ENCODE data around the gene GRIFIN.
A peak's percentile ranks its signal among the peaks of the same experiment; 100 is the strongest.

GRIFIN gene

GRCh38 chr7:2476298-2476697 is at the start of gene GRIFIN:
GRIFIN (minus strand) TSS chr7:2476398; CDS start chr7:2476383, 15 bp downstream.
- DNase-seq (ENCODE audit: low read depth in 2 of 2): no peak

DNA sequence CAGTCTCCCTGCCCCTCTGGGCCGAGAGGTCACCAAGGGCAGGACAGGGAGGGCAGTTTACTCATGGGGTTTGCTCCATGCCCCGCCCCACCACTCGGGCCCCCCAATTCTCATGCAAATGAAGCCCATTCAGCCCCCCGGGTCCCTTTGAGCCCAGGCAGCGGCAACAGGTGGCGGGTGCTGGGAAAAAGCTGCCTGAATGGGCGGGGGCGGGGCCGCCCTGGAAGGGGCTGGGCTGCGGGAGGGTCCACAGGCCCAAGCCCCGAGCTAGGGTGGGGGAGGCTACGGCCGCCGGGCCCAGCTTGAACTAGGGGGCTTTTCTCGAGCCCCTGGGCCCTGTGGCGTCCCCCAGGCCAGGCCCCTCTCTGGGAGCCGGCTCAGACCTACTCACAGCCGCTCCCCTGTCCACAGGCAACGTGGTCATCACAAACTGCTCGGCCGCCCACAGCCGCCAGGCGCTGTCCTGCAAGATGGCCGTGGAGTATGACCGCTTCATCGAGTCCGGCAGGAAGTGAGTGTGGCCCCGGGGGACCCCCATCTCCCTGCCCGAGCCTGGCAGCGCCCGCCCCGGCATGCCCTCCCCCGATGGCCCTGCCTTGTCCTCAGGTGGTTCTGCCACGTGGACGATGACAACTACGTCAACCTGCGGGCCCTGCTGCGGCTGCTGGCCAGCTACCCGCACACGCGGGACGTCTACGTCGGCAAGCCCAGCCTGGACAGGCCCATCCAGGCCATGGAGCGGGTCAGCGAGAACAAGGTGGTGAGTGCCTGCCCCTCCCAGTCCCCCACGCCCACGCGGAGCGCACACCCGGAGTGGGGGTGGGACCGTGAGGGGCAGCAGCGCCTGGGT is 48.8 kb upstream of the GRIFIN start:
- no peak for DNase-seq (ENCODE audit: low read depth in 2 of 2)

GRCh38 chr7:2523941-2524807 is 48.0 kb upstream of the GRIFIN start:
- no peak for DNase-seq (ENCODE audit: low read depth in 2 of 2)

DNA sequence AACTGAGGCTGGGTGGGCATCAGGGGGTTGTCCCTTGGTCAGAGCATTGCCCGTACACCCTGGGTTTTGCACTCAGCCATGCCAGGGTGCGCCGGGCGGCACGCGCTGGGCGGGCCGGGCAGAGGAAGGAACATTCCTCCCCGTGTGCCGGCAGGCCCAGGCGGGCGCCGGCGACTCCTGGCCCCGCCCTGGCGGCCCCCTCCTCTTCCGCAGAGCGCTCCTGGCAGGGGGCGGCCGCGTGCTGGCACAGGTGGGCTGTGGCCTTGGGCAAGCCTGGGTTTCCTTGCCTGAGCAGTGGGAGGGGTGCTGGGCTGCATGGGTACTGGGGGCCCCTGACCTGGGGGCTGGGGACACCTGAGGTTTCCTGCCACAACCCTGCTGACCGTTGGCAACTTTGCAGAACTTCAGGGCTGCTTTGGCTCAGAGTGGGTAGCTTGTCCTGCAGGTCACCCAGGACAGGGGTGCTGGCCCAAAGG is 47.3 kb upstream of the GRIFIN start:
- no peak for DNase-seq (ENCODE audit: low read depth in 2 of 2)

DNA sequence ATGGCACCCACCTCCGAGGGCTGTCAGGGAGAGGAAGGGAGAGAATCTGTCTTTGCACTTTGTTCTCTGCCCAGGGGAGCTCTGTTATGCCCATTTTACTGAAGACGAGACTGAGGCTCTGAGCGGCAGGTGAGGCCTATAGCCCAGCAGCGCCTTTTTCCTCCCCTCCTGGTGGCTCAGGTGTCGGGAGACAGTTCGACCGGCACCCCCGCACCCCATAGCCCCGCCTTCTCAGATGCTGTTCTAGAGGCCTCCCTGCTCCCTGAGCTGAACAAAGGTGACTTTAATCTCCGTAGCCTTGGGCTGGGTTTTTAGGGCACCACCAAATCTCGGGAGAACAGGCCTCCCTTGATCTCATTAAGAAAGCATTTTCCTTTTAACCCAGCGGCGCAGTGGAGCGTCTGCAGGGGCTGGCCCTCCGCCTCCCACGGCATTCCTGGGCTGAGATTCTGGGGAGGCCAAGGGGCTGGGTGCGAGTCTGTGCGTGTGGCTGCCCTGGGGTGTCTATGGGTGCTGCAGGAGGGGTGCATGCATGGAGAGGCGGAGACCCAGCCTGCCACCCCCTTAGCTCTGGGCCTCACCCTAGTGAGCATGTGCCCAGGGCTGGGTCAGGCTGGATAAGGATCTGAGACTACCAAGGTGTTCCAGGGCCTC is 46.7 kb upstream of the GRIFIN start:
- DNase-seq (ENCODE audit: low read depth in 2 of 2): no peak

DNA sequence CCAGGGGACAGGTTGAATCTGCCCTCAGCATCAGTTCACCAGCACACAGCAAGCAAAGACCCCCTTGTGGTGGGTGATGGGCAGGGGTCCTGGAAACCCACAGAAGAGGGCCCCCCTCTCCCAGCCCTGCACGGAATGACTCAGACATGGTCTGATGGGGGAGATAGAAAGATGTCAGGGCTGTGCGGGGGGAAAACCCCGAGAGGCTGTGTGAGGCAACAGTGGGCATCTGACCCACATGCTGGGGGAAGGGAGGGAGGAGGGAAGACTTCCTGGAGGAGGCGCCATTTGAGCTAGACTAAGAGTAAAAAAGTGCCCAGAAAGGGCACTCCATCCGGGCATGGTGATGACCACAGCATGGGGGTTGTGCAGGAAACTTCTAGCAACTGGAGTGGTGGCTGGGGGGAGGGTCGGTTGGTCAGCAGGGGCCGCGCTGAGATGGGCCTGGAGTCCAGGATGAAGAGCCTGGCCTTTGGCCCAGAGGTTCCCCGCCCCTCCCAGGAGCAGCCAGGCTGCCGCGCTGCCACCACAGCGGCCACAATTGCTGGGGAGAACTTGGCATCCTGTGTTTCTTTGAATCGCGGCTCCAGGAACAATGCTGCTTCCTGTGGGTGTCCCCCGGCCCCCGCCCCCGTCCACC is 45.9 kb upstream of the GRIFIN start:
- DNase-seq (ENCODE audit: low read depth in 2 of 2): peak; percentile 67 to 69

GRCh38 chr7:2521341-2521745 is 45.1 kb upstream of the GRIFIN start:
- no peak for DNase-seq (ENCODE audit: low read depth in 2 of 2)

DNA sequence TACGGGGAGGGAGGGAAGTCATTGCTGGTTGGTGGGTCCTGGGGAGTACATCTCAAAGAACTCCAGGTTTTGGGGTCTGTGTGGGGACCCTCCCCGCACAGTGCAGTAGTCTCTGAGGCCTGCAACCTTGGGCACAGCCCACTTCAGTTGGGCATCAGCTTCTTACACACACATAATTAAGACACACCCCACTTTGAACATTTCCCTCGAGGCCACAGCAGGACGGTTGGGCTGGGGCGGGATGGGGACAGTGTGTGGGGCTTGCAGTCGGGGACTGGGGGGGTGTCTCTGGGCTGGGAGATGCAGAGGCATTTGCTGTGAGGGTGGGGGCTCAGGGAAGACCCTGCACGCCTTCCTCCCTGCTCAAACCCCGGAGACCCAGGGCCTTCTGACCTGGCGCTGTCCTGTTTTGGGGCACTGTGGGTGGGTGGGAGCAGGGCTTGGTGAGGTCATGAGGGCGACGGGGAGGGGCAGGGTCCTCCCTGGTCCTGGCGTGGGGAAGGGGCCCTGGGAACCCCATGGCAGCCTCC is 44.6 kb upstream of the GRIFIN start:
- DNase-seq (ENCODE audit: low read depth in 2 of 2): no peak

DNA sequence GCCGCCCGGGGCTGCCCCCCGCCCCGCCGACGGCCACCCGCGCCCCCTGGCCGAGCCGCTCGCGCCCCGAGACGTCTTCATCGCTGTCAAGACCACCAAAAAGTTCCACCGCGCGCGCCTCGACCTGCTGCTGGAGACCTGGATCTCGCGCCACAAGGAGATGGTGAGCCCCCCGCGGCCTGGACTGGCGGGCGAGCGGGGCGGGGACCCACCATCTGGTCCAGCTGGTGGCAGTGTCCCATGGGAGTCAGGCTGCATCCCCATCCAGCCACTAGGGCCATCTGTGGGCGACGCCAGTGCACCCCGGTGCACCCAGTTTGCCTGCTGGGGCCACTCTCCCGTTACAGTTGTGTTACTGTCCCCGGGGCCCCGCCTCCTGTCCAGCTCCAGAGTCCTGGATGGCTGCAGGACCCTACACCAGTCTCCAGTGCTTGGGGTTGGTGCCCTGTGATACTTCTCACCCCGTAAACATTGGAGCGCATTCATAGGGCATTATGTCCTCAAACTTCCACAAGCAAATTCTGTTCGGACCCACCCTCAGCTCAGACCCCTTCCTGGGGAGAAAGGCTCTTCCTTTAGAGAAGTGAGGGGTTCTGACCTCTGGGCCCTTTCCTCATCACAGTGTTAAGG is 44.0 kb upstream of the GRIFIN start:
- no peak for DNase-seq (ENCODE audit: low read depth in 2 of 2)

DNA sequence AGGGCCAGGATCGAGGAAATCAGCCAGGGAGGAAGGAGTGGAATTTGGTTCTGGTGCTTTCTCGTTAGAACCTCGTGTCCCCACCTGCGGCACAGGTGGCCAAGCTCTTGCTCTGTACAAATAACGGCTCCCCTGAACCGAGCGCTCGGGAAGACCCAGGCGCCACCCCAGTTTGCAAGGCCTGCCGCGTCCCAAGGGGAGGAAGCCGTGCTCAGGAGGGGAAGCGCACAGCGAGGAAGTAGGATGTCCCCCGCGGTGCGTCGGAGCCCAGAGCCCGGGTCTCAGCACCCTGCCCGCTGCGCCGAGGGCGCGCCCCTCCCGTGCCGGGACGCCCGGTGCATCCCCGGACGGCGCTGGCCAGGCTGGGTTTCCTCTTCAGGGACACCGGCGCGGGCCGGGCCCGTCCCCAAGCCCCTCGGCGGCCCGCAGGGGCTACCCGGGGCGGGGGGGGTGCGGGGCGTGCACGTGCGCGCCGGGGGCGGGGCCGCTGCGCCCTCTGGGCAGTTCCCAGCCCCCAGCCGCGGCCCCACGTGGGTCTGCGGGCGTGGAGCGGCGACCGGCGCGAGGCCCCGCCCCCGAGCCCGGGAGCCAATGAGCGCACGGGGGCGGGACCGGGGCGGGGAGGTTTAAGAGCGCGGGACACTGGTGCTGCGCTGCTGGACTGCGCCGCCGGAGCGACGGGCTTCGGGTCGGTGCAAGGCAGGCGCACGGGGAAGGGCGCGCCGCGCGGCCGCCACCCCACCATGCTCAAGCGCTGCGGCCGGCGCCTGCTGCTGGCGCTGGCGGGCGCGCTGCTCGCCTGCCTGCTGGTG is 43.1 kb upstream of the GRIFIN start, which contains the start of gene LFNG:
TSS of gene LFNG (plus strand) at position 656 of the 812 bp plus-strand sequence. CDS start at position 744, 88 bp downstream.
- peak; percentile 78 to 89 for DNase-seq (ENCODE audit: low read depth in 2 of 2)

DNA sequence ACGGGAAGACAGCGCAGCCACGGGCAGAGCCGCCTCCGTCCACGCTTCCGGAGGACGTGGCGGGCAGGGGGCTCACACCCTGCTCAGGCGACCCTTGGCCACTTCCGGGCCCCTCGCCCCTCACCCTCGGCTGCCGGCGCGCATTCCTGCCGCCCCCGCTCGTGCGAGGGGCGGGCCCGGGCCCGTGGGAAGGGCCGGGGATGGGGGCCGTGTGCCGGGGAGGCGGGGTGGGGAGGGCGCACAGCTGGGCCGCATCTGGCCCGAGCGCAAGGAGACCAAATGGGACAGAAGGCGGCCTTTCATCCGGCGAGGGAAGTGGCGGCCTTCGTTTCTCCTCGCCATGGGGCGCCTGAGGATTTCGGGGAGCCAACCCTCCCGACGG is 42.5 kb upstream of the GRIFIN start:
- no peak for DNase-seq (ENCODE audit: low read depth in 2 of 2)

DNA sequence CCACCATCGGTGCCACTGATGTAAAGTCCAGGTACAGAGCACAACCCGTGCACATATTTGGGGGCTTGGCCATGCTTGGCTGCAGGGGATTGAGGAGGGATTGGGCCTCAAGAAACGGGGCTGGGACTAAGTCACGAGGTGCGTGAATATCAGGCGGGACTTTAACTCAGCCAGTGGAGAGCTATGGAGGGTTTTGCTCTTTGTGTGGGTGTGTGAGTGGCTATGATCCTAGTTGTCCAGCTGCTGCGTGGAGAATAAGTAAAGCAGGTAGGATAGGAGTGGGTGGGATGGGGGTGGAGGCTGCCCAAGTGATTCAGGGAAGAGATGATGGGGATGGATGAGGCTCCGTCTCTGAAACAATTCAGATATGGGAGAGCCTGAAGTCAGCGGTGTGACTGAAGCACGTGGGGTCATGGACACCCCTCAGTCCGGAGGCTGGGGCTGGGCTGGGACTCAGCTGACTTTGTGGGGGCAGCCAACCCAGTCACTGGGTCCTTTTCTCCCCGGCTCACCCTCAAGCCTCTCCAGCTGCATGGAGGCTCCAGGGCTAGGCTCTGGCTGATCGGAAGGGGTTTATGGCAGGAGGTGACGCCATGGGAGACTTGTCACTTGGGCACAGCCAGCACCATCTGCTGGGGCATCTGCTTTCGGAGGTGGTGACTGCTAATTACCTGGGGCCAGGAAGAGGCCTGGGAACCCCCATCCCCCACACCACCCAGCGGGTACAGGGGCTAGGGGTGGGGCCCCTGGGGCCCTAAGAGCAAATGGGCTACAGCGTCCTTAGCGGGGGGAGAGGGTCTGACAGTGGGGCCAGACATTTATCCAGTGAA is 41.7 kb upstream of the GRIFIN start:
- DNase-seq (ENCODE audit: low read depth in 2 of 2): no peak

DNA sequence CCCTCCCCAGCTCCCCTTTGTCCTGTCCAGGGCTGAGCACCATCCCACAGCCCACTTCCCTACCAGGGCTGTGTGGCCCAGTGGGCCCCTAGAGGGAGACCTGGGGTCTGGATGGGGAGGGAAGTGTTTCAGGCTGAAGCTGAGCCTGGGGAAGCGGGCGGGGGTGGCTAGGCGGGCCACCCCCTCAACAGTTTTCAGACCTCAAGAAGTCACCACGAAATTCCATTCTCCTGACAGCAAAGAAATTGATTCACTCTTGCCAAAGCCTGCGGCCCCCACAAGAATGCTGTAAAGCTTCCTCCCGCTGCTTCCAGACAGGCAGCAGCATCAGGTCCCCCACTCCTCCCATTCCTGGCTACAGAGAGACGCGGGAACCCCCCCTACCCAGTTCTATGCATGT is 40.8 kb upstream of the GRIFIN start:
- DNase-seq (ENCODE audit: low read depth in 2 of 2): no peak

DNA sequence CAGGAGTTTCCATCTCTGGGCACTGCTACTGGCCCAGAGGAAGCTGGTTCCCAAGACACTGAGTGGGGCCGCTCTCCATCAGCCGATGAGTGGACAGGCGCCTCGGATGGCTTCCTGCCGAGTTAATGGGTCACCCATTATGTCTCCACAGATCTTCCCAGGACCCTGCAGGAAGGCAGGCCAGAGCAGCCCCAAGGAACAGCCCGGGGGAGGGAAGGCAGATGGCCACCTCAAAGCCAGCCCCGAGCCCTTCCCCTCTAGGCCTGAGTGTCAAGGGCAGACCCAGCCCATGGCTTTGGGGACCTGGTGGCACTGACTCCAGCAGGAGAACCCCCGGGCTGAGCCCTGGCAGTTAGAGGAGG is 40.0 kb upstream of the GRIFIN start:
- DNase-seq (ENCODE audit: low read depth in 2 of 2): no peak

DNA sequence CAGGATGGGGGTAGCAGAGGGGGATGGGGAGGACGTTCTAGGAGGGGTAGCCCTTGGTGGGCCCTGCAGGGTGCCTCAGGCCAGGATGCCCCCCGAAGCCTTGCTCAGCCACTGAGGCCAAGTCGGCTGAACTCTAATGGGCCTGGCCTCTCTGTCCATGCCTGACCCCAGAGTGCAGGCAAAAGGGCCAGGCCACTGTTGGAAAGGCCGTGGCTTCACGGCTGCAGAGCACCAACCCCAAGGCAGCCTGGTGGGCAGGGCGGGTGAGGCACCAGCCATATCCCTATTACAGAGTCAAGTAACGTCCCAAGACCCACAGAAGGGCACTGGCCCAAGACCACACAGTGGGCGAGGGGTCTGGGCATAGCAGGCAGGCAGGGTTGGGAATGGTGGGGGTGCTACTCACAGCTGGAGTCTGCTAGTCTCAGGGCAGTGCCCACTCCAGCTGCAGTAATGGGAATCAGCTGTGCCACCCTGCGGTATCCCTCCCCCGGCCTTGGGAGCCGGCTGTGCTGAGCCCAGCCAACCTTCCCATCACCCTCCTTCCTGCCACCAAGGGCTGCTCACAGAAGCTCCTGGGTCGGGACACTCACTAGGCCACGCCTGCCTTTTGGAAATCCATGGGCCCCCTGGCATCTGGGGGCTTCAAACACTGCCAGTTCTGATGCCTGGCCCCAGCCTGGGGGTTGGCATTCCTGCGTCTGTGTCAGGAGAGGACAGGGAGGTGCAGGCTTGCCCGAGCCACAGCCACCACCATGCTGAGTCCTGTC is 39.4 kb upstream of the GRIFIN start:
- DNase-seq (ENCODE audit: low read depth in 2 of 2): no peak

GRCh38 chr7:2514473-2515423 is 38.5 kb upstream of the GRIFIN start:
- DNase-seq (ENCODE audit: low read depth in 2 of 2): no peak

- DNase-seq (ENCODE audit: low read depth in 2 of 2): no peak
Measured at GRCh38 chr7:2513702-2514101, 37.5 kb upstream of the GRIFIN start.

Data from stimulated activated CD8-positive, alpha-beta memory T cell treated with anti-CD3 and anti-CD28 coated beads, Interleukin-2, amount 100 ng/mL, for 48 hours (primary cell).